Endodermal cell (in vitro differentiated cells): ENCODE measurements around the gene BAZ2A. TPM values are rescaled to one million over a fixed set of nuclear protein-coding genes. Genes with fewer than 3 reads are reported as not detected.
A peak's percentile ranks its signal among the peaks of the same experiment; 100 is the strongest.

Experiments
- DNase-seq: peaks from one replicate; pipeline ENCODE4 v3.0.0-alpha.2; 2017
- H3K27ac ChIP-seq: 2 replicates; pipeline ENCODE4 v1.5.1; 2013; ENCODE audit warnings: mild to moderate bottlenecking, low read depth, low read length, moderate library complexity
- H3K27me3 ChIP-seq: 2 replicates; pipeline ENCODE4 v1.6.1; 2013; ENCODE audit warnings: mild to moderate bottlenecking, low read length, moderate library complexity; ENCODE audit not compliant: insufficient read depth, control insufficient read depth, poor library complexity, severe bottlenecking
- H3K36me3 ChIP-seq: 2 replicates; pipeline ENCODE4 v1.7.0; 2013; ENCODE audit warnings: mild to moderate bottlenecking, low read length, moderate library complexity; ENCODE audit not compliant: control insufficient read depth, insufficient read depth
- H3K4me1 ChIP-seq: one replicate; pipeline ENCODE4 v1.7.0; 2013; ENCODE audit warnings: low read length; ENCODE audit not compliant: control insufficient read depth, insufficient read depth
- H3K4me3 ChIP-seq: 2 replicates; pipeline ENCODE4 v1.5.1; 2013; ENCODE audit warnings: mild to moderate bottlenecking, low read length, moderate library complexity
- H3K9ac ChIP-seq: 2 replicates; pipeline ENCODE4 v1.6.1; 2013; ENCODE audit warnings: mild to moderate bottlenecking, low read length, moderate library complexity; ENCODE audit not compliant: poor library complexity, severe bottlenecking; ENCODE audit errors: extremely low read depth
- H3K9me3 ChIP-seq: 2 replicates; pipeline ENCODE4 v1.6.1; 2013; ENCODE audit warnings: mild to moderate bottlenecking, low read length, moderate library complexity; ENCODE audit not compliant: control insufficient read depth
- H3K27ac Mint-ChIP-seq: 2 replicates; pipeline ENCODE4 v1.8.0; 2020; ENCODE audit warnings: mixed read lengths
- H3K27me3 Mint-ChIP-seq: 2 replicates; pipeline ENCODE4 v1.8.0; 2021; ENCODE audit warnings: mild to moderate bottlenecking, mixed read lengths; ENCODE audit not compliant: insufficient read depth
- H3K36me3 Mint-ChIP-seq: 2 replicates; pipeline ENCODE4 v1.8.0; 2020; ENCODE audit warnings: low read depth, mixed read lengths
- H3K4me1 Mint-ChIP-seq: 2 replicates; pipeline ENCODE4 v1.8.0; 2020; ENCODE audit warnings: mixed read lengths
- H3K4me3 Mint-ChIP-seq: 2 replicates; pipeline ENCODE4 v1.8.0; 2020; ENCODE audit warnings: mild to moderate bottlenecking, moderate library complexity, mixed read lengths
- H3K9me3 Mint-ChIP-seq: 2 replicates; pipeline ENCODE4 v1.8.0; 2020; ENCODE audit warnings: mild to moderate bottlenecking, mixed read lengths
- CTCF ChIP-seq: fragments of 200-600 bp; sonication (generic); conservative IDR thresholded peaks from 2 replicates; pipeline ENCODE4 v1.5.0; 2021; ENCODE audit warnings: antibody characterized with exemption, mild to moderate bottlenecking
- WGBS, 2 experiments: methylation state at CpG; one replicate each; pipeline versions ENCODE4 v1.1.5 to v1.1.7; 2013; ENCODE audit warnings: missing lambda C conversion rate in 2 of 2, mixed read lengths in 1 of 2; ENCODE audit not compliant: insufficient coverage in 1 of 2, insufficient read length in 1 of 2; 5-methylcytosine and 5-hydroxymethylcytosine counted together
- total RNA-seq, 2 donors: library from RNA; stranded (reverse); fragmentation: NEBNext Ultra II Directional in 1 of 2; extraction: Animal tissue kit (Norgen Biotek cat#: 25700) in 1 of 2; gene quantifications; 2 replicates in 1 of 2; 3 replicates in 1 of 2; pipeline ENCODE4 v1.2.1, GENCODE V29; 2021

The BAZ2A gene
- total RNA-seq, 2 donors from 2014 or later, result 125 to 137 TPM

GRCh38 chr12:56634242-56634836 is 4.2 kb upstream of the BAZ2A start:
- peaks cover 20% of the 10 kb centered on the region for H3K36me3 Mint-ChIP-seq
- H3K4me3 Mint-ChIP-seq, result peak overlapping the region; percentile 92
- Histone ChIP-seq H3K9me3 (no peaks in the 10 kb centered on the region), H3K9ac (peak overlapping the region; percentile 70), H3K27ac (peak overlapping the region; percentile 60), H3K4me3 (peak overlapping the region; percentile 98), H3K36me3 (peaks cover 22% of the 10 kb centered on the region), H3K27me3 (no peaks in the 10 kb centered on the region), H3K4me1 (peaks cover 10% of the 10 kb centered on the region)
- H3K27me3 Mint-ChIP-seq, result no peaks in the 10 kb centered on the region
- no peaks in the 10 kb centered on the region for H3K9me3 Mint-ChIP-seq
- peak overlapping the region; percentile 96 for H3K27ac Mint-ChIP-seq
- WGBS, 2 experiments, result 0% methylated on average over 5 to 27 of the region's 27 CpGs
- no peak for TF ChIP-seq CTCF
- peak; percentile 96 for DNase-seq
- peaks cover 50% of the 10 kb centered on the region for H3K4me1 Mint-ChIP-seq

- TF ChIP-seq CTCF, result no peak
- Histone ChIP-seq H3K27me3 (no peaks in the 10 kb centered on the region), H3K4me3 (peak overlapping the region; percentile 98), H3K36me3 (peaks cover 16% of the 10 kb centered on the region), H3K9ac (peak overlapping the region; percentile 70), H3K4me1 (peaks cover 10% of the 10 kb centered on the region), H3K27ac (peak overlapping the region; percentile 60), H3K9me3 (no peaks in the 10 kb centered on the region)
- Mint-ChIP-seq H3K4me1 (peaks cover 53% of the 10 kb centered on the region), H3K36me3 (peaks cover 14% of the 10 kb centered on the region), H3K9me3 (no peaks in the 10 kb centered on the region), H3K27ac (peak overlapping the region; percentile 96), H3K27me3 (no peaks in the 10 kb centered on the region), H3K4me3 (peak overlapping the region; percentile 92)
- DNase-seq, result peak; percentile 72
- WGBS, 2 experiments, result 43 to 55% methylated on average over 9 to 12 of the region's 12 CpGs
These were observed 3.5 kb upstream of the BAZ2A start for GRCh38 chr12:56633468-56634241.

- H3K9me3 ChIP-seq, result no peaks in the 10 kb centered on the region
- Mint-ChIP-seq H3K9me3 (no peaks in the 10 kb centered on the region), H3K4me1 (peaks cover 58% of the 10 kb centered on the region), H3K27ac (no peak overlapping the region), H3K4me3 (peak overlapping the region; percentile 92), H3K36me3 (peaks cover 9% of the 10 kb centered on the region), H3K27me3 (no peaks in the 10 kb centered on the region)
- H3K9ac ChIP-seq, result no peak overlapping the region
- peak overlapping the region; percentile 98 for H3K4me3 ChIP-seq
- TF ChIP-seq CTCF, result no peak
- peaks cover 10% of the 10 kb centered on the region for H3K4me1 ChIP-seq
- 94 to 100% methylated on average over 1 to 3 of the region's 4 CpGs for WGBS, 2 experiments
- H3K27me3 ChIP-seq, result no peaks in the 10 kb centered on the region
- peaks cover 8% of the 10 kb centered on the region for H3K36me3 ChIP-seq
- DNase-seq, result peak; percentile 59
- H3K27ac ChIP-seq, result peak overlapping the region; percentile 66
These were observed 2.8 kb upstream of the BAZ2A start for GRCh38 chr12:56632701-56633467.
